NCI-H1417 treated with DMSO at 0.1 percent for 48 hours (cell line): ENCODE results near the gene PLPP3.

ENCODE experiments used
- DNase-seq: peaks from one replicate; lab custom pipeline; 2025; lab: John Stamatoyannopoulos, UW

The PLPP3 gene

DNA sequence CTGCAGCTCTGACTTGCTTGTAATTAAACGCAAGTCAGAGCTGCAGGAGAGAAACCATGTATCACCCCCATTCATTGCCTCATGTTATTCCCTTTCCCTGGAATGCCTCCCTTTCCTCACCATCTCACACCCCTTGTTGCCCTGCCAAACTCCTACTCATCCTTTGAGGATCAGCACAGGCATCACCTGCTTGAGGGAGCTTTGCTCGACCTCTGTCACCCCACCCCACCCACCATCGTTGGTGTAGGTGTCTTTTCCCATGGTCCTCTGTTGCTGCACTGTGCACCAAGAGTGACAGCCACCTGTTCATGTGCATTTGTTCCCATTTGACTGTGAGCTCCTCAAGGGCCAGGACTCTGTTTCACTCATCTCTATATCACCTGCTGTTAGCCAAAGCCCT lies 117.2 kb downstream of the PLPP3 start:
- no peak for DNase-seq

DNA sequence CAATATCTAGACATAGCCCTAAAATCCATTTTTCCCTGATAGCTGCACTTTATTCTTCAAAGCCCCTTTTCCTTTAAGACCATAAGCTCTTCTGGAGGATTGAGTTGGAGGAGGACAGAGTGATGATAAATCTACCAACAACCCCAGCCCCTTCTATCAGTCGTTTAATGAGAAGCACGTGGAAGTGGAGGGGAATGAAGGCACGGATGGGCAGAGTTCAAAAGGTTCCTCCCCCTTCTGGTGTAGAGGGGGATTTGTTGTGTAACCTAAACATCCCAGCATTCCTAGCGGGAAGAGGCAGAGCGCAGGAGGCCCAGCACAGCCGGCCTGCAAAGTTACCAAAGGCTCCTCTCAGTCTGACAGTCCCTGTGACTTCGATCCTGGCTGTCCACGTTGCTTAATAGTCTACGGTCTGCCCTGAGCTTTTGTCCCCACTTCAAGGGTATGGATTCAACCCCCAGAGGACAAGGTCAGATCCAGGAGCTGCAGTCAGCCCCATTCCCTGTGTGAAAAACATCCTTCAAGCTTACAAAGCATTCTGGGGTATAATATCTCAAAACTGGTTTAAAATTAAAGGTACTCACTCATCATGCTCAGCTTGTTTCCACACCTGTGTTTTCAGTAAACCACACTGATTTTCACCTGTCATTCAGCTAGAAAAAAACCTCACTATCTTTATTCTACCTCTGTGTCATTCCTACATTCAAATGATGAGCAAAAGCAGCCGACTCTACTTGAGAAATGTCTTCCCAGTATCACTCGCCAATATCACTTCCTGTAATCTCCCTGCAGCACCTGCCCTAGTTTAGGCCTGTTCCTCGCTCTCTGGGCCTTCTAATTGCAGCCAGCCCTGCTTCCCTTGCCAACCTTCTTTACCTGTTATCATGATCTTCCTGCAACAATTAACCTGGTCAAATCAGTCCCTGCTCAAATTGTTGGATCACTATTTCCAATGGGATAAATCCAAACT lies 117.9 kb downstream of the PLPP3 start:
- no peak for DNase-seq

DNA sequence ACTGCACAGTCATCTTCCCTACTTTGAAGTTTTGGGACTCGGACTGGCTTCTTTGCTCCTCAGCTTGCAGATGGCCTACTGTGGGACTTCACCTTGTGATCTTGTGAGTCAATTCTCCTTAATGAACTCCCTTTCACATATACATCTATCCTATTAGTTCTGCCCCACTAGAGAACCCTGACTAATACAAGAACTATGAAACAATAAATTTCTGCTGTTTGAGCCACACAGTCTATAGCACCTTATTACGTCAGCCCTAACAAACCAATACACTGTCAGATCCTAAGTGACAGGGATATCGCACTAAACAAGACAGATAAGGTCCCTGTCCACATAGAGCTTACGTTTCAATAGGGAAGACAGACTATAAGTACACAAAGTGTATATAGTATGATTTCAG lies 120.1 kb downstream of the PLPP3 start:
- no peak for DNase-seq

DNA sequence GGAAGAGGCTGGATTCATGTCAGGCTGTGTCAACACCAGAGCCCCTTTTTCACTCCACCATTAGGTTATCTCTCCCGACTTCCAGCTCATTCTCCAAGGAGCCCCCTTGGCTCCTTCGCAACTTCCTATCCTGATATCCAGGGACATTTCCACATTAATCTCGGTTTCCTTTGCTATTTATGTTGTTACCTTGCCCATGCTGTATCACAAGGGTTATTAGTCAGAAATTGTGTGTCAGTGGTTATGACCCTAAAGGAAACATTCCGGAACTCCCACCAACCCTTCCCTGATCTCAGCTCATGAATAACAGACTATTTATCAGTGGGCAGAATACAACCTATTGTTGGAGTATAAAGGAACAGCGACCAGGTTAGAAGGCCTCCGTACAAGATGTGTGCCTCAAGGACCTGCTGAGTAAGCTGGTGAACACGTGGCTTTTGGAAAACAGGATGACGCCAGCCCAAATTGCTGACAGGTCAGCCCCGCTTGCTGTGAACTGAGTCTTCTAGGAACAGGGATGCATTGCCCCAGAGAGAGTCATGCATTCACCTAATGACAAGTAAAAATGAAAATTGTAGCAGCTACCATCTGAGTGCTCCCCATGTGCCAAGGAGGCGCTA lies 121.5 kb downstream of the PLPP3 start:
- DNase-seq = no peak

DNA sequence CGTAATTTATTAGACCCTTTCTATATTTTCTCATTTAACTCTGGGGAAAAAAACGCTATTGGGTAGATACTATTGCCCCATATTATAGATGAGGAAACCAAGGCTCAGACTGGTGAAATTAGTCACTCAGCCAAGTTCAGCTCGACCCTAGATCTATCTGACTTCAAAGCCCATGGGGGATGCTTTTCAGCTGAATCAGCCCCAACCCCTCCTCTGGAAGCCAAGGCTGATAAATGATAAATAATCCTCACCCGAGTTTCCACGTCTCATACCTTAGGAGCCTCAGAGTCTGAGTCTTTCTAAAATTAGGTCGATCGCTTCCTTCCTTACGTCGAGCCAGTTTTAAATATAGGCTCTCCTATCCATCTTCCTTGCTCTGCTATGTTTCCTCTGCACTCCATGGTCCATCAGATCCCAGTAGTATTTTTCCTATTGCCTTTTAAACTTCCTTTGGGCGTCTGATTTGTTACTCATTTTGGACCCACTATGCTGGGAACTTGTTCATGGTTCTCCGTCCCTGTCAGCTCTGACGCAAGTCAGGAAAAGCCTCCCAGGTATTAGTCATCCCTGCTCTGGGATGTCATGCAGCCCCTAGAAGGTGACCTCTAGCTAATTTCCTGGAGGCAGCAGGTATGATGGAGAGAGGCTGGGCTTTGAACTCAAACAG lies 122.8 kb downstream of the PLPP3 start:
- DNase-seq = no peak

DNA sequence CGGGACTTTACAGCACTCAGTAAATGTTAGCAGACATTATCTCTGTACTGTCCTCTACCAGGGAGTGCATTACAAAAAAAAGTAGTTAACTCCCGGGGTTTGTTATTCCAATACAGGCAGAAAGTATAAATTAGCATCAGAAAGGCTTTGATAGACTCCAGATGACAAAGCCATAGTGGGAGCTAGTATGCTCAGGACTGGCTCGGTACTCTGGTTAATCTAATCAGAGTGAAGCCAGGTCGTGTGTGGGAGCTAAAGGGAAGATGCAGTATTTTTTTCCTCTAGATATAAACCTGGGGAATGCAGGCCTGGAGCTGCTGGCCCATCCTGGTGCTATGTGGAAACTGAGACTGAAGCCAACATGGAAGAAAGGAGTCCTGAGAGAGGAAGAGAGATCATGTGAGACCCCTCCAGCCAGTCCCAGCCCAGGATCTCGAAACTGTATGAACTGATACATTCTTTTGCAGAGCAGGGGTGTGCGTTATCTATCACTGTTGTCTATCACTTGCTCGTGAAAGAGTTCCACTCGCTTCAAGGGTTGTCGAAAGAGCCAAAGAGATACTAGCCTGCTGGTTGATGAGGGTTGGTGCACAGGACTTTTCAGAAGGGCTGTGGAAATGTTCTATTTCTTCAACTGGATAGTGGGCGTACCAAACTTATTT lies 125.8 kb downstream of the PLPP3 start:
- DNase-seq = no peak

DNA sequence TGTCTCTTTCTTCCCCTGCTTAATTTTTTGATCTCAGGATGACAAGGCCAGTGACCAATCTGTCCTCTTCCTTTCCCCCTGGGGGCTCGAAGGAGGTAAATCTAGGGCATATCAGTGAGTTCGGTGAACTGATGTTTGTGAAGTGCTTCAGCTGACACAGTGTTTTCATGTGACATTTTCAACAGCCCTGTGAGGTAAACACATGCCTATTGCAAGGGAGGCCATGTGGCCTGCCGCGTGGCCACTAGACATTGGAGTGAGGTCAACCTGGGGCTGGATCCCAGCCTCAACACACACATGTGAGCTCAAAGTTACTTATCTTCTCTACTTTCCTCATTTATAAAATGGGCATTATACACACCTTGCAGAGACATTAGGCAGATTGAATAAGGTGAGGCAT lies 126.3 kb downstream of the PLPP3 start:
- DNase-seq = no peak

DNA sequence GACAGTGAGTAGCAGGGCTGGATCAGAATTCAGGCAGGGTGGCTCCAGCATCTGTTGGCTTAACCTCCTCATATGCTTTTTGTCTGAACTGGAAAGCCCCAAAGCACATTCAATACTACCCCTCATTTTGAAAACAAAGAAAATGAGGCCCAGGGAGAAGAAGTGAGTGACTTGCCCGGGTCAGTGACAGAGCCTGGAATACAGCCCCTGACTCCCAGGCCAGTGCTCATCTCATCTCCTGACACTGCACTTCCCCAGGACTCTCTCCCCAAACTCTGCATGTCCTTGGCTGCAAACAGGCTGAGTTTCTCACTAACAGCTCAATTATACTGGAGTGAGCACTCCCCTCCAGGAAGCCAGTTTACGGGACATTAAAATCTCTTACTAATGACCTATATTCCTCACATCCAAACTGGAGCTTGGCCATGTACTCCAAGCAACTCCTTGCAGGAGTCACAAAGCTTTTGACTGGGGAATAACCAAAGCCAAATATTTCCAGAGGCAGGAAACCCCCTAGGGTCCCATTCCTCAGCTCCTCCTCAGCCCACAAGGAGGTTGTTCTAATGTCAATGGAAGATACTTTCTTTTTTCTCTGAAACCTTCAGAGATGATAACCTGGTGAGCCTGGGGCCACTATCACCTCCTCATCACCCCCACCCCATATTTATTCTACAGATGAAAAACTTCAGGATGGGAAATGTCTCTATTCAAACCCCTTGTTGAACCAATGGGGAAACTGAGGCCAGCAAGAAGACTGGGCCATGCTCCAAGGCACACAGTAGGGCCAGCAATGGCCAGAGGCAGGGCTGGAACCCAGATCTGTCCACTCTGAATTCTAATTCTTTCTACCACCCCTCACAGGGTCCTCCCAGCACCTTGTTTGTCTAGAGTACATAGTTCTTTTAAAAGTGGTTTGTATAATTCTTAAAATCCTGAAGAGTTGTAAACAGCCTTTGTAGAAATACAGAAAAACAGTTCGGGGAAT lies 127.0 kb downstream of the PLPP3 start:
- no peak for DNase-seq

DNA sequence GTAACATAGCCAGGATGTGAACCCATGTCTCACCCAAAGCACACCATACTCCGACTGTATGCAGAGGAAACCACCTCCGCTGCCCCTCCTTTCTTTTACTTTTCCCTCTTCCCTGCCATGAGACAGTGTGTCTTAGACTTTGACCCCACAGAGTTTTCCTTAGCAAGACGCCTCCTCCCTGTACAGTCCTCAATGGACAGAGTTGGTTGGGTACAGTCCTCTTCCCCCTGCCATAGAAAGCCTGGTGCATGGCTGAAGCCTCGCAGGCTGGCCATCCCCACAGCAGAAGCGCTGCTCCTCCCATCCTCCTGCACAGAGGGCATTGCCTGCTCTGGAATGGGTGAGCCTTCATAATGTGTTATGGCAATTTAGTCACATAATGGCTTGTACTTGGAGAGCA lies 127.9 kb downstream of the PLPP3 start:
- DNase-seq = no peak

DNA sequence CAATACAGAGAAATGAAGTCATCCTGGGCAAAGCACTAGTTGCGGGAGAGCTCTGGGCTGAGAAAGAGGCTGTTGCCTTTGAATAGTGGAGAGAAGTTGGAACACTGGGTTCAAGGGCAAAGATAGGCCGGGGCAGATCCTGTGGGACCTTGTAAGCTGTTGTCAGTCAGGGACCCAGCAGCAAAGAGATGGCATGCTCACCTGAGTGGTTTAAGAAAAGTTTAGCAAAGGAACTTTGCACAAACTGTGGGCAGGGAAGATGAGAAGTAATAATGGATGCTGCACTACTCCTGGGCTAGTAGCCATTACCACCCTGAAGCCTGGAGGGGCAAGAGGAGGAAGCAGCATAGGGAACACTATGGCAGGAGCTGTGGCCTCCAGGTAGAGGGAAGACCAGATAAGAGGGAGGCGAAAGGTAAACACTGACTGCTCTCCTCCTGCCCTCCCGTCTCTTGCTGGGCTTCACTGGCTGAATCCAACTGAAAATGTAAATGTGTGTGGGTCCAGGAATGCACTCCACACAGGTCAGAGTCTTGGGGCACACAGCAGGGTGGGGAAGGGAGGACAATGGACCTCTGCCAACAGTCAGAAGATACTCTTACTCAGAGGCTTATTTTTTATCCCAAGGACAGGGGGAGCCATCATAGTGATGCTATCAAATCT lies 129.2 kb downstream of the PLPP3 start:
- DNase-seq = no peak

DNA sequence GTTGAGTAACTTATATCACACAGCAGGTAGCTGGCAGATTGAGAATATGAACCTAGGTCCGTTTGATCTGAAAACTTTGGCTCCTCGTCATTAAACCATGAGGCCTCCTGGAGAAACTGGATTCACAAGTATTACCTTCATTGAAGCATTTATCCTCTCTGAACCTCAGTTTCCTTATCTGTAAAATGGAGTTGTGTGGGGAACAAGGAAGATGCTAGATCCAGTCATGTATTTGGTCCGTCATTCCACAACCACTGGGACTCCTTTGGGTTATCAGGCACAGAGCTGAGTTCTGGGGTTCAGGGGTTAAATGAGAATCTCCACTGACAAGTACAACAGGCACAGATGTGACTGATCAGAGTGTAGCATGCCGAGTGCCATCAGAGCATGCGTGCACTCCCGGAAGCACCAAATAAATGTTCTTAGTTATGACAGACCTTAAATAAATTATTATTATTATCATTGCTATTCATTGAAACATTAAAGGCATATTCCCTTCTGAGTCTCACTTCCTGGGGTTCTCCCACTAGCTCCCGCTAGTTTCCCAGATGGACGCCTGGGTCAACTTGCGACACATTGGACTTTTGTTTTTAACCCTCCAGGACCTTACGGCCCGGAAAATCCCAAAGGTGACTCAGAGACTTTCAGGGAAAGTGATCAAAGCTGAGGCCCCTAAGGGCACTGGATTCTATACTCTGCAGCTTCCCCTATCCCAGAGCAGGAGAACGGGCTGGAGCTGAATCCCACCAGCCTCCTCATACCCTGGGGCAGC lies 130.6 kb downstream of the PLPP3 start:
- DNase-seq = no peak

DNA sequence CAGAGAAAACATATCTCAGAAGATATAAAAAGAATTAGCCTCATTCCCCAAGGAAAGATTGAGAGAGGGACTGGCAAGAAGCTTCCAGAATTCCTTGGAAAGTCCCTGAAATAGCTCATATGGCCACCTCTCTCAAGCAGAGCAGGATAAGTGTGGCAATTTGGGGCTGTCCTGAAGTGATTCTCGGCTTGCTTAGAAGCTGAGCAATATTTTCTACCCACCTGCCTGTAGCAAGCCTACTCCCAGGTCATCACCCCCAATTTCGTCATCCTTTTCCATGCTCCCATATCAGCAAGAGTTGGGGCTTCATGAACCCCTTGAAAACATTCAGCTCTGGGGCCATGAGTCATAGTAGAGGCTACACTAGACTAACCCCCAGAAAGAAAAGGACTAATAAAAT lies 131.5 kb downstream of the PLPP3 start:
- no peak for DNase-seq

DNA sequence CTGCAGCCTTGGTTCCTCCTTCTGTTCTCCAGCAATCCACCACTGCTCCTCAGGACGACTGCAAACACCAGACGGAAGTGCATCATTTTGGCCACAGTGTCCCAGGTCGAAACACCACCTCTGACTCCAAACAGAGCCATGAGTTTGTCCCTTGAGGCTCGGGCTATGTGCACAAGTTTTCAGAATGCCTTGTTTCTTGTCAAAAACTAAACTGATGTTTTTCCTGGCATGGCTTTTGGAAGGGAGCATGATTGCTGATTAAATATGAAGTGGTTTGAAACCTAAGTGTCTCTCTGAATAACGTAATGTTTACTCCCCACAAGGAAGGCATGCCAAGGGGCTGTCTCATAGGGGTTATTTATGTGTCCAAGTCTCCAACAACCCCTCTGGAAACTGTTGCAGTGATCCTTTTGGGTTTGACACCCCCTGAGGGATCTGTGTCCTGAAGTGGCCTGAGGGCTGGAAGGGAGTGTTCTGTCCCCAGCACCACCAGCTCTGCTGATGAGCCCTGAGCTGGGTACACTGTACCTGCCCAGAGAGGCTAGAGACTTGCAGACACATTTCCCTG lies 132.7 kb downstream of the PLPP3 start:
- no peak for DNase-seq

DNA sequence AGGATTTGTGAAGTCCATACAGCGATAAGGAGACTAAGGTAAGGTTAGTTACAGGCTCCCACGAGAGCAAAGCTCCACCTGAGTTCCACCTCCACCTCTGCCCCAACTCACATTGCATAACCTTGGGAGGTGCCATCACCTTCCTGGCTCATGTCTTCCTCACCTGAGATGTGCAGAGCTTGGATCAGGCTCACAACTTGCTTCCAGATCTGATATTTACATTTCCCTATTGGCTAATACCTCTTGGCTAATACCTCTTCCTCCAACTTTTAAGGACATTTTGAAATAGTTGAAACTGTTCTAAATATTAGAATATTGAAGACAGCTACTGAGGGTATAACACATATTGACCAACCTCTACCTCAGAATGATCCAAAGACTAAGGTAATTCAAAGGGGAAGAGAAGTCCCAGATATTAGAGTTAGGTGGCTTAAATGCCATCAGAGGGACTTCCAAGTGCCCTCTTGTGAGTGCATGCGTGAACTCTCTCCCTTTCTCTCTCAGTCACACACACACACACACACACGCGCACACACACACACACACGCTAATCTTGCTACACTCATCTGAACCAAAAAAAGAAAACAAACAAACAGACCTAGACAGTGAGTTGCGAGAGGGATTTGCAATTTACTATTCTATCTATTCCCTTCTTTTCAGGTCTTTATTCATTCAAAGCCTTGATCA lies 134.3 kb downstream of the PLPP3 start:
- DNase-seq = no peak
